ENCODE data around the gene ARMC6. TPM values are rescaled to one million over a fixed set of nuclear protein-coding genes. Genes with fewer than 3 reads are reported as not detected.

Gene ARMC6
- total RNA-seq, 4 donors from 2014 or later = 12.0 to 32.3 (median 15.6) TPM

DNA sequence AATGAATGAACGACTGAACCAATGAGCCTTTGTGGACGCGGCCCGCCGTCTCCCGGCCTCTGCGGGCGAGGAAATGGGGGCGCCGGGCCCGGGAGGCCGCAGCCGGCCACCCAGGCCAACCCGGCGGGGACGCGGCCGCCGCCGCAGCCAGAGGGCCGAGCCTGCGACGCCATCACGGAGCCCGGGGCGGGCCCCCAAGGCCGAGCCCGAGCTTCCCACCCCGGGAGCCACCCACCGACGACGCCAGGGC, 302 bp upstream of the ARMC6 start:
- peak overlapping the region; percentile 89 to 99 for H3K27ac ChIP-seq
- no peak for TF ChIP-seq POLR2A (IDR thresholded peaks at IDR 0.05)
- intact Hi-C loops (cut with DNase I; ENCODE audit: low total_unique reads) = no loop called here
- DNase-seq = no peak
- no peaks in the 10 kb centered on the region for H3K27me3 ChIP-seq
- H3K4me3 ChIP-seq = peak overlapping the region; percentile 64 to 82
- no peaks in the 10 kb centered on the region for H3K36me3 ChIP-seq
- H3K9me3 ChIP-seq = no peaks in the 10 kb centered on the region
- H3K4me1 ChIP-seq = peaks cover 0 to 7% of the 10 kb centered on the region in 2 donors

GRCh38 chr19:19034204-19034624, 811 bp downstream of the ARMC6 start:
- Histone ChIP-seq H3K4me3 (peak overlapping the region; percentile 64 to 82), H3K27me3 (no peaks in the 10 kb centered on the region), H3K36me3 (no peaks in the 10 kb centered on the region), H3K9me3 (no peaks in the 10 kb centered on the region), H3K27ac (peak overlapping the region in 1 of 2 donors; percentile 99), H3K4me1 (peaks cover 0 to 7% of the 10 kb centered on the region in 2 donors)
- intact Hi-C loops (cut with DNase I; ENCODE audit: low total_unique reads) = no loop called here
- no peak for TF ChIP-seq POLR2A (IDR thresholded peaks at IDR 0.05)
- no peak for TF ChIP-seq CTCF (IDR thresholded peaks at IDR 0.05)
- DNase-seq = no peak

GRCh38 chr19:19039901-19040300, 6.5 kb downstream of the ARMC6 start:
- no peak overlapping the region for H3K4me3 ChIP-seq
- DNase-seq = no peak
- no peaks in the 10 kb centered on the region for H3K4me1 ChIP-seq
- H3K27me3 ChIP-seq = no peaks in the 10 kb centered on the region
- no peaks in the 10 kb centered on the region for H3K36me3 ChIP-seq
- H3K9me3 ChIP-seq = no peaks in the 10 kb centered on the region
- H3K27ac ChIP-seq = no peak overlapping the region
- no peak for TF ChIP-seq POLR2A (IDR thresholded peaks at IDR 0.05)
- TF ChIP-seq CTCF (IDR thresholded peaks at IDR 0.05) = no peak
- intact Hi-C loops (cut with DNase I; ENCODE audit: low total_unique reads) = no loop called here

DNA sequence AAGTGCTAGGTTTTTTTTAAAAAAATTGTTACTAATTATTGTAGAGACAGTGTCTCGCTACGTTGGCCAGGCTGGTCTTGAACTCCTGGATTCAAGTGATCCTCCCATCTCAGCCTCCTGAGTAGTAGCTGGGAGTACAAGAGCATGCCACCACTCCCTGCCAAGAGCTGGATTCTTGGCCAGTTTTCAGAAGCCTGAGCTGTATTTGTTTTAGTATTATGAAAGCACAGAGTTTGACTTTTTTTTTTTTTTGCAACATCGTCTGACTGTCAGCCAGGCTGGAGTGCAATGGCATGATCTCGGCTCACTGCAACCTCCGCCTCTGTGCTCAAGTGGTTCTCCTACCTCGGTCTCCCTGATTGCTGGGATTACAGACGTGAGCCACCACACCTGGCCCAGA, 7.0 kb downstream of the ARMC6 start:
- Histone ChIP-seq H3K4me1 (no peaks in the 10 kb centered on the region), H3K9me3 (no peaks in the 10 kb centered on the region), H3K27ac (no peak overlapping the region), H3K27me3 (no peaks in the 10 kb centered on the region), H3K4me3 (no peak overlapping the region), H3K36me3 (no peaks in the 10 kb centered on the region)
- no peak for TF ChIP-seq POLR2A (IDR thresholded peaks at IDR 0.05)
- TF ChIP-seq CTCF (IDR thresholded peaks at IDR 0.05) = no peak
- intact Hi-C loops (cut with DNase I; ENCODE audit: low total_unique reads) = no loop called here
- DNase-seq = peak; percentile 58 to 65

DNA sequence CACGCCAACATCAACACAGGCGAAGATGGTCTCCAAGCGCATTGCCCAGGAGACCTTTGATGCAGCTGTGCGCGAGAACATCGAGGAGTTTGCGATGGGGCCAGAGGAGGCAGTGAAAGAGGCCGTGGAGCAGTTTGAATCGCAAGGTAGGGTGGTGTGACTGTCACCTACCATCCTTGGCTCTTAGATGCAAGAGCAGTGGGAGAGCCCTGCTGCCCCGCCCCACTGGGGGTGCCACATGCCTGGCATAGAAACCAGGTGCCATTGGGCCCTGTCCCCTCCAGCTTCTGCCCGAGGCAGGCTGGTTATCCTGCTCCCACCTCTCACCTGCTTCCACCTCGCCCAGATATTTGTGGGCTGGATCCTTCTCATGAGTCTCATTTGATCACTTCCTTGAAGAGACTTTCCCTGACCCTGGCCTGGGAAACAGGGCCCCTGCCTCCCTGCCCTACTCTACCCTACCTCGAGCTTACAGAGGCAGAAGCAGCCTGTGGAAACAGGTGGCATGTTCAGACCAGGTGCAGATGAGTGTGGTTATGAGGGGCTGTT, 9.4 kb downstream of the ARMC6 start:
- H3K36me3 ChIP-seq = no peaks in the 10 kb centered on the region
- intact Hi-C loops (cut with DNase I; ENCODE audit: low total_unique reads) = no loop called here
- TF ChIP-seq CTCF (IDR thresholded peaks at IDR 0.05) (no peak), POLR2A (IDR thresholded peaks at IDR 0.05) (no peak)
- H3K9me3 ChIP-seq = no peaks in the 10 kb centered on the region
- no peak for DNase-seq
- H3K27me3 ChIP-seq = no peaks in the 10 kb centered on the region
- no peak overlapping the region for H3K4me3 ChIP-seq
- H3K4me1 ChIP-seq = no peaks in the 10 kb centered on the region
- H3K27ac ChIP-seq = no peak overlapping the region

DNA sequence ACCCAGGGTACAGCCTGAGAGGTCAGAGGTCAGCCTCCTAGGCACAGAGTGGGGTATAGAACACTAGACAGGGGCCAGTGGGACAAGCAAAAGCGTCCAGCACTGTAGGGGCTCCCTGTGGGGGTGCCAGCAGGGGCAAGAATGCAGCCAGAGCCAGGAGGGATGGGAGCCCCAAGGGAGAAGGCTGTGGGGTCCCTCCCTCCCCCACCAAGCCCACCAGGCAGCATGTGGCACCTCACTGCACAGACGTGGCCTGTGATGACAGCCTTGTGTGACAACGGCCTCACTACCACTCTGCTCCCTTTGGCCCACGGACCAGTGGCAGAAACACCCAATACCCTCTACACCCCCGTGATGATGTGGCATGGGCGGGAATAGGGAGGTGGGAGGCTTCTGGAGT, 10.1 kb downstream of the ARMC6 start:
- intact Hi-C loops (cut with DNase I; ENCODE audit: low total_unique reads) = no loop called here
- Histone ChIP-seq H3K4me1 (no peaks in the 10 kb centered on the region), H3K27ac (no peak overlapping the region), H3K36me3 (no peaks in the 10 kb centered on the region), H3K4me3 (no peak overlapping the region), H3K9me3 (no peaks in the 10 kb centered on the region), H3K27me3 (no peaks in the 10 kb centered on the region)
- DNase-seq = no peak
- no peak for TF ChIP-seq CTCF (IDR thresholded peaks at IDR 0.05)
- TF ChIP-seq POLR2A (IDR thresholded peaks at IDR 0.05) = no peak

Measured in uterus (tissue), 4 donors.